ENCODE results near the gene HSF2.
A peak's percentile ranks its signal among the peaks of the same experiment; 100 is the strongest.

Gene HSF2, protein sequence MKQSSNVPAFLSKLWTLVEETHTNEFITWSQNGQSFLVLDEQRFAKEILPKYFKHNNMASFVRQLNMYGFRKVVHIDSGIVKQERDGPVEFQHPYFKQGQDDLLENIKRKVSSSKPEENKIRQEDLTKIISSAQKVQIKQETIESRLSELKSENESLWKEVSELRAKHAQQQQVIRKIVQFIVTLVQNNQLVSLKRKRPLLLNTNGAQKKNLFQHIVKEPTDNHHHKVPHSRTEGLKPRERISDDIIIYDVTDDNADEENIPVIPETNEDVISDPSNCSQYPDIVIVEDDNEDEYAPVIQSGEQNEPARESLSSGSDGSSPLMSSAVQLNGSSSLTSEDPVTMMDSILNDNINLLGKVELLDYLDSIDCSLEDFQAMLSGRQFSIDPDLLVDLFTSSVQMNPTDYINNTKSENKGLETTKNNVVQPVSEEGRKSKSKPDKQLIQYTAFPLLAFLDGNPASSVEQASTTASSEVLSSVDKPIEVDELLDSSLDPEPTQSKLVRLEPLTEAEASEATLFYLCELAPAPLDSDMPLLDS

DNA sequence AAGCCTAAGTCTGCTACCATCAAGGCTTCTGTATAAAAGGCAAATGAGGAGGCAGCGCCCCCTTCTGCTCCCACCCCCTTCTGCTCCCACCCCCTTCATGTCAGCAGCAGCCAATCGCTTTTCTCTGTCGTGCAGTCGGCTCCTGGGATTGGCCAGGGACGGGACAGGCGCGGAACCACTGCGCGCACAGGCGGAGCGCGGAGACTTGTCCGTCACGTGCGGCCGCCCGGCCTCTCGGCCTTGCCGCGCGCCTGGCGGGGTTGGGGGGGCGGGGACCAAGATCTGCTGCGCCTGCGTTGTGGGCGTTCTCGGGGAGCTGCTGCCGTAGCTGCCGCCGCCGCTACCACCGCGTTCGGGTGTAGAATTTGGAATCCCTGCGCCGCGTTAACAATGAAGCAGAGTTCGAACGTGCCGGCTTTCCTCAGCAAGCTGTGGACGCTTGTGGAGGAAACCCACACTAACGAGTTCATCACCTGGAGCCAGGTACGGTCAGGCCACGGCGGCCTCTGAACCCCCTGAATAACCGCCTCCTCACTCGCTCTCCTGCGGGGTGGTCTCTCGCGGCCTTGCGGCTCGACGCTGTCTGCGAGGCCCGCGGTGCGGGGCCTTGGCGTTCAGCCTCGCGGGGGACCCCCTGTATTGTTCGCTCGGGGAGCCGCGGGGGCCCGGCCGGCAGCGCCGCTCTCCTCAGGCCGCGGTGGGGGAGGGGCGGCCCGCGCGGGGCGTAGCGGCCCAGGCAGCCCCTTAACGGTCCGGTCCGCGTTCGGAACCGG is at the start of gene HSF2:
TSS of gene HSF2 (plus strand) at position 305 of the 773 bp plus-strand sequence. CDS start at position 391, 86 bp downstream.
- DNase-seq: peak; percentile 97

- no peak for DNase-seq
These were observed 46.3 kb upstream of the HSF2 start for GRCh38 chr6:122352981-122353664.

GRCh38 chr6:122360809-122361208 is 38.6 kb upstream of the HSF2 start:
- no peak for DNase-seq

GRCh38 chr6:122361314-122361979 is 38.0 kb upstream of the HSF2 start:
- DNase-seq: no peak

DNA sequence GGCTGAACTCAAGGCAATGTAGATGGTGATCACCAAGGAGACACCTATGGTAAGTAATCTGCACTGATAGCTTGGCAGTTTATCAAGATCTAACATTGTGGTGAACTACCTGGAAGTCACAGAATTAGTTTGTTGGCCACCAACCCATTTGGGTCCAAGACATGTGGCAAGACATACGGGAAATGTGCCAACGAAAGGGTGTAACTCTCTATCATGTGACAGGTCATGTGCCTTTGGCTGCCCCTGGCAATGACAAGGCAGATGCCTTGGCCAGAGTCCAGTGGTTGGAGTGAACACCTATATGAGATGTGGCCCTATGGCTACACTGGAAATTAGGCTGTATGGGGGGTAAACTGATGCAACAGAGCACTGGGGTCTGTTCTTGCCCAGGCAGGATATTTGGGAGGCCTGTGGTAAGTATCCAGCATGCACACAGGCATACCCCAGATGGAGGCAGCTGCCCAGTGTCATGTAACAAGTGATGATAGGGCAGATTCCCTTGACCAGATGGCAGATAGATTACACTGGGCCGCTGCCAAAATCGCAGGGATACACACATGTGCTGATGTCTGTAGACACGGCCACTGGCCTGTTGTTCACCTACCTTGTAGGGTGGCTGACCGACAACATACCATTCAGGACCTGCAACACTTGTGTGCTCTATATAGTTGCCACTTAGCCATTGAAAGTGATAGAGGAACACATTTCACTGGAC is 35.5 kb upstream of the HSF2 start:
- no peak for DNase-seq

- DNase-seq: no peak
These were observed 33.6 kb upstream of the HSF2 start for GRCh38 chr6:122365775-122366403.

DNA sequence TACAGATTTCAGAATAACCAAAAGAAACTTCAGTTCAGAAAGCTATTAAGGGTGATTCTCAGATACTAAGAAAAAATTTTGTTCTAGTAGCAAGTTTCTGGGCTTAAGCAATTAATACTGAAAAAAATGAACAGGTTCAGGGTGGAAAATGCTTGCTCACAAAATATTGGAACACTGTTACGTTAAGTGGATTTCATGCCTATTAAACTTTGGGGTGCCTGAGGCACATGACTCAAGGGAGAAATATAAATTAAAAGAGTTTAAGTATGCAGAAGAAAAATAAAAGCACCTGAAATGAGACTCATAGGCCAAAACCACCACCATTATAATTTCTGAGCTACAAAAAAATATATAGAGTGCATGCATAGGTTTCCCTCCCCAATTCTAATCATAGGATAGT is 32.3 kb upstream of the HSF2 start:
- DNase-seq: no peak

DNA sequence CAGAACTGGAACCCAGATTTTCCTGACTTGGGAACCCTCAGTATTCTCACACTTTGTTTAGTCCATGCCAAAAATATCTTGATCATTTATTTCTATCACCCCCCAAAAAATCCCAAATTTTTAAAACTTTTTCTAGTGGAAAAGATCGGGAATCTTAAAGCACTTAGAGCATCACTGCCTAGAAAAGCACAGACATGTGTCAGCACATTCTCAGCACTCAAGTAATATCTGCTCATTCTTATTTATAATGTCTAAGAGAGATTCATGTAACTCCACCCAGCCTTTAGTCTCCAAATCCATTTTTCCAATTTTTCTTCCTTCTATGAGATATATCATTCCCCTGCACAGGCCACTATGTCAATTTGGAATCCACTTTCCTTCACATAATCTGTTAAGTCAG is 29.9 kb upstream of the HSF2 start:
- no peak for DNase-seq

DNA sequence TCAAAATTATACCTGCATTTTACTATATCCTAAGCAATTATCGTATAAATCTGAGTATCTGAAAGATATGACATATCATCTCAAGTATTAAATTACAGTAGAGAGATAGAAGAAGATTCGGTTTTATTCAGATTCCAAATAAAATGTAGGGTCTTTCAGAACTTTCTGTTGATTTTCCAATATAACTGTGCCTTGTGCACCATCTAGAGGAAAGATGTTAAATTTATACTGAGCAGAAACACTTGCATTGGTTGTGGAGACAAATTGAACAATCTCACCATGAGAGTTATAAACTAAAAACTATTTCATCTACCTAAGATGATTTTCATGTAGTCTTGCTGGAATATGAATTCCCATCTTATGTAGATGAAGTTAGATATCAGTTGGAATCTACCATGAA is 26.8 kb upstream of the HSF2 start:
- DNase-seq: no peak

DNA sequence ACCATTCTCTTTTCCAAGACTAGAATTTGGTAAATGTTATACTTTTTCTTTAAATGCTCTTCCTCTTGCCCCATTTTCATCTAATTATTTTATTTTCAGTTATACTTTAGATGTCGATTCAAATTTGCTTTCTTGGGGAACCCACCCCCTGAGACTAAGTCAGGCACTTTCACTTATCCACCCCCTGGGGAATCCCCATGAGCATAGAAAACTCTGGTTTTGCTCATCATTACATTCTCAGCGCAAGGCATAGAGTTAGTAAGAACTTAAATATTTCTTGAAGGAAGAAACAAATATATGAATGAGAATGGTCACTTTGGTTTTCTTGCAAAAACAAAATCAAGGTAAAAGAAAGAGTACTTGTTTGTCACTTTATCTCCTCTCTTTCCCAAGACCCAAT is 25.1 kb upstream of the HSF2 start:
- no peak for DNase-seq

DNA sequence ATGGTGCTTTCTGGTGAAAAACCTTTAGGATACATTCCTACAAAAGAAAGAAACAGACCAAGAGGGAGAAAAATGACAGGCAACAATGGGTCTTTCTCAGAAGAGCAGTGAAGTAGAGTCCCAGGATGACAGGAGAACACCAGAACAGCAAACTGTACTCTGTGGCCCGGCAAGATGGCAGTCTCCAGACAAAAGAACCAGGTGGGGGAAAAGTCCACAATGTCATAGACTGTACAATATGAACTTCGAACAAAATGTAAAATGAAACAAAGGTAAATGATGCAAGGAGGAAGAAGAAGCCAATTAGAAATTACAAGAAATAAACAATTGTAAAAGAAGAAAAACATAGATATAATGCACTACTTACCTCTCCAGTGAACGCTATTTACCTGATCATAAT is 23.2 kb upstream of the HSF2 start:
- no peak for DNase-seq

DNA sequence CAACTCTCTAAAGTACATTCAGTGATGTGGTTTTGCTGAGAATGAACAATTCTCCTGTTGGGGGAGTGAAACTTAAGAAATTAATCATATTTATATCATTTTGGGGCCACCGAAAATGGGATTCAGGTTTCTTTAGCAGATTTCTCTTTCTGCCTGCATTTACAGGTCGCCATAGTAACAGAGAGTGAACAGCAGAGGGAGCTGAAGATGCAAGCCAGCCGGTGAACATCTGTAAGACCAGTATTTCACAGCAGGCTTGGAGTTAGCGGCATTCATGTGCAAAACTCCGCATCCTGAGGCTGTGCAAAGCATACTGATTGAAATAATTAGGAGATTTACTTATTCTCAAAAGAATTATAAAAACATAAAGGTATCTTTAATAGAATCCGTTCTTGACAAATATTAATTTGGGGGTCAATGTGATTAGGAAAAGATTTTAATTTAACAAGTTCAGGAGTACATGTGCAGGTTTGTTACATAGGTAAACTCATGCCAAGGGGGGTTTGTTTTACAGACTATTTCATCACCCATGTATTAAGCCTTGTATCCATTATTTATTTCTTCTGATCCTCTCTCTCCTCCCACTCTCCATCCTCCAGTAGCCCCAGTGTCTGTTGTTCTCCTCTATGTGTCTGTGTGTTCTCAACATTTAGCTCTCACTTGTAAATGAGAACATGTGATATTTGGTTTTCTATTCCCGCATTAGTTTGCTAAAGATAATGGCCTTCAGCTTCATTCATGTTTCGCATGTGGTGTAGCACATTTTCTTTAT is 17.8 kb upstream of the HSF2 start:
- peak; percentile 61 for DNase-seq

DNA sequence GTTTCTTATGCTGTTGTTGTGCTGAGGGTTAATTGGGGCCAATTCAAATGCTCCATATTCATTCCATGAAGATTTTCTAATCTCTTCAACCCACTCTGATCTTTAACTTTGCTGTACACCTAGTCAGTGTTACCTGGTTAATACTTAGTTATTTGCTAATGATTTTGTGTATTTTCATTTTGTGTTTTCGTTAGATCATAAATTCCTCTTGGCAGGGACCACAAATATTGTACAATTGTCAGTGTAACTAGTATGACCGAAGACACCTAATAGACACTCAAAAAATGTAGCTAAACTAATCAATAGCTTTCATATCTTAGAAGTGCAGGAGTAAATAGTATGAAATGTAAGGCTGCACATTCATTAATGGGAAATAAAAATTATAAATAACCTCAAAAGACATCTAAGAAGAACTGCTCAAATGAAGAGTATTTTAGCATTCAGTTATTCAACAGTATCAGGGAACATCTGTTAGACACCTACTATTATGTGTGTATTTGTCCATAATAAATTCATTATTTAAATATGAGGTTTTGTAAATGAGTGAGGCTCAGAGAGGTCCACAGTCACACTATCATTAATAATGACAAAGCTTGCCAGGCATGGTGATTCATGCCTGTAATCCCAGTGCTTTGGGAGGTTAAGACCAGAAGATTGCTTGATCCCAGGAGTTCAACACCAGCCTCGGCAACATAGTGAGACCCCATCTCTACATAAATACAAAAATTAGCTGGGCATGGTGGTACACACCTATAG is 13.4 kb upstream of the HSF2 start:
- DNase-seq: no peak

DNA sequence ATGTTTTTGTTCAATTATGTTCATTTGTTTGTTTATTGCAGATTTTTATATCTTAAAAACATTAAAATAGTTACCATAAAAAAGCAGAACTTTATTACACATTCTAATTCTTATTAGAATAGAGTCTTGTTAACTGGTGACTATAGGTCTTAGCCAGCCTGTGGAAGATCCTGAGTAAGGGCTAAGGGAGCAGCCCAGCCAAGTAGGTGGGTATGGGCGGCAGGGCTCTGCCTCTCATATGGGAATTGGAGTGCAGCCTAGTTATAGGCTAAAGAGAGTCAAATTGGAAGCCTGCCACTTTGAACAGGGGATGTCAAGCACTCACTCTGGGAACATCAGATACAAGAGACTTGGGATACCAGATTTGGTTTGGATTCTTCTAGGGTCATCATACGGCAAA is 10.5 kb upstream of the HSF2 start:
- DNase-seq: no peak

GRCh38 chr6:122389704-122390372 is 9.6 kb upstream of the HSF2 start:
- DNase-seq: no peak

DNA sequence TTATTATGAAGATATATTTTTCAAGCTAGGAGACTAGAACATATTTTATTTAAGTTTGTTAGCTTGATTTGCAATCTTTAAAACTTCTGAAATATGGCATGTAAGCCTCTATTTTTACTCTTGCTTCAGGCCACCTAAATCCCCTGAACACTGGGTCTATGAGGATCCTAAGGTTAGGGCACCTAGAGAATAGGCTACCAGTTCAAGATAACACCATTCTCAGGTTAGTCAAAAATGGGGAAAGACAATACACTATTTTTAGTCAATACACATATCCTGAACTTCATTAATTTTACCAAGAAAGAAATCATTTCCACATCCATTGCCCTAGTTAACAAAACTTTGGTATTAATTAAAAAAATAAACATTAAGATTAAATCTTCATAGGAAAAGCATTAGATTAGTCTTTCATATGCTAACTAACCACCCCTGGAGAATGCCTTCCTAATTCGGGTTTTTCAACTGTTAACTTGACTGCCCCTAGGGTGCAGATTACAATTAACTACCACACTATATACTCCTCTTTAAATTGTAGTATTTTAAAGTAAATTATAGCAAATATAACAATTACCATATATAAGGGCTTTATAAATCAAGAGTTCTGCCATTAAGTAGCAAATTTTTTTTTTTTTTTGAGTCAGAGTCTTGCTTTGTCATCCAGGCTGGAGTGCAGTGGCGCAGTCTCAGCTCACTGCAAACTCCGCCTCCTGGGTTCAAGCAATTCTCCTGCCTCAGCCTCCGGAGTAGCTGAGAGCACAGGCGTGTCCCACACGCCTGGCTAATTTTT is 6.7 kb upstream of the HSF2 start:
- DNase-seq: no peak

GRCh38 chr6:122393351-122393896 is 6.0 kb upstream of the HSF2 start:
- DNase-seq: no peak

- no peak for DNase-seq
These were observed 5.4 kb upstream of the HSF2 start for GRCh38 chr6:122394016-122394415.

DNA sequence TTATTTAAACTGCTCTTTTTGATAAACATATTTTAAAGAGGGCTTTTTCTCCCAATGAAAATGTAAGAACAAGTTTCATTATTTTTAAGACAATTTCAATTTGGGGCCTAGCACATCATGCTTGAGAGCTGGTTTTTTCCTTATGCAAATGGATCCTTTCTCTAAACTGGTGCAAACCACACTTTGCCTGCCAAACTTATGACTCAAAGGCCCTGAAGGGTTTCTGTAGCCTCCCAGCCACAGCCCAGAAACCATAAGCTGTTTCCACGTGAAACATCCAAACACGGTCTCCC is 451 bp upstream of the HSF2 start:
- DNase-seq: no peak

Data from suppressor macrophage treated with lipopolysaccharide for 4 hours (primary cell).